Fibroblast of skin of right quadriceps (primary cell): ENCODE results near the gene SHH.

Source experiments
- DNase-seq: peaks from one replicate; pipeline ENCODE4 v3.0.0-alpha.2; 2013

Gene SHH

GRCh38 chr7:155762036-155762435 lies 50.2 kb downstream of the SHH start:
- DNase-seq, result no peak

- no peak for DNase-seq
Measured at GRCh38 chr7:155761162-155761561, 51.1 kb downstream of the SHH start.

- DNase-seq, result no peak
Measured at GRCh38 chr7:155759740-155760430, 52.4 kb downstream of the SHH start.

- DNase-seq, result no peak
Measured at GRCh38 chr7:155758348-155758747, 53.9 kb downstream of the SHH start.

GRCh38 chr7:155756322-155756721 lies 55.9 kb downstream of the SHH start:
- DNase-seq, result no peak

- DNase-seq, result no peak
Measured at GRCh38 chr7:155755026-155755425, 57.2 kb downstream of the SHH start.

GRCh38 chr7:155754165-155754564 lies 58.1 kb downstream of the SHH start:
- DNase-seq, result no peak

GRCh38 chr7:155753446-155753965 lies 58.8 kb downstream of the SHH start:
- DNase-seq, result no peak

- no peak for DNase-seq
Measured at GRCh38 chr7:155752756-155753445, 59.4 kb downstream of the SHH start.

- no peak for DNase-seq
Measured at GRCh38 chr7:155751409-155751808, 60.9 kb downstream of the SHH start.

GRCh38 chr7:155750255-155751125 lies 61.8 kb downstream of the SHH start:
- no peak for DNase-seq
